ENCODE data around the gene ZNF862.

DNA sequence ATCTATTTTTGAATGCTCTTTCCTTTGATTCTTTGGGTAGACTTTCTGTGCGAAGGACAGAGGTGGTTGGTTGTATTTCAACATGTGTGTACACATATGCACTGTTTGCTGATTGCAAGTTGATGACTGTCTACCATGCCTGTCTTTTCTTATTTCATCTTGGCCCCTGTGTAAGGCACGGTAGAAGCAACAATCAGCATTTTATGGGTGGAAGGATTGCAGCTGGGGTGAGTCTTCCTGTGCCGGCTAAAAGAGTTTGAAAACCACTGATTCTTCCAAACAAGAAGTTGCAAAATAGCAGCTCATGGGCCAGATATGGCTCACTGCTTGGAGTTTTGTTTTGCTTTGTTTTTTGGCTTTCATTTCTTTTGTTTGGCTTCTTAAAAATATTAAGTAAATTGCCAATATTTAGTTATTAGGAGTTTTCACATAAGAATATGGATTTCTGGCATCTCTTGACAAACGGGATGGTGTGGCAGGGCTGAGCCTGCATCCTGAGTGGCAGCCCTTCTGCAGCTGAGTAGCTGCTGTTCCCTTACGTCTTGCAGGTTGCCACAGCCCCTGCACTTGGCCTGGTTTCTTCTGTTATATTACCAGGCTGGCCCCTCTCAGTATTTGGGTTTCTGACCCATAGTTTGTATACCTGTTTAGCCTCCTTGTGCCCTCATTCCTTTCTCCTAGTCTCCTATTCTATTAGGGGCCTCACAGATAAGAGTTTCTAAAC, 7.2 kb downstream of the ZNF862 start:
- TF ChIP-seq POLR2A (IDR thresholded peaks at IDR 0.05), result no peak
- TF ChIP-seq, protein P1, sequence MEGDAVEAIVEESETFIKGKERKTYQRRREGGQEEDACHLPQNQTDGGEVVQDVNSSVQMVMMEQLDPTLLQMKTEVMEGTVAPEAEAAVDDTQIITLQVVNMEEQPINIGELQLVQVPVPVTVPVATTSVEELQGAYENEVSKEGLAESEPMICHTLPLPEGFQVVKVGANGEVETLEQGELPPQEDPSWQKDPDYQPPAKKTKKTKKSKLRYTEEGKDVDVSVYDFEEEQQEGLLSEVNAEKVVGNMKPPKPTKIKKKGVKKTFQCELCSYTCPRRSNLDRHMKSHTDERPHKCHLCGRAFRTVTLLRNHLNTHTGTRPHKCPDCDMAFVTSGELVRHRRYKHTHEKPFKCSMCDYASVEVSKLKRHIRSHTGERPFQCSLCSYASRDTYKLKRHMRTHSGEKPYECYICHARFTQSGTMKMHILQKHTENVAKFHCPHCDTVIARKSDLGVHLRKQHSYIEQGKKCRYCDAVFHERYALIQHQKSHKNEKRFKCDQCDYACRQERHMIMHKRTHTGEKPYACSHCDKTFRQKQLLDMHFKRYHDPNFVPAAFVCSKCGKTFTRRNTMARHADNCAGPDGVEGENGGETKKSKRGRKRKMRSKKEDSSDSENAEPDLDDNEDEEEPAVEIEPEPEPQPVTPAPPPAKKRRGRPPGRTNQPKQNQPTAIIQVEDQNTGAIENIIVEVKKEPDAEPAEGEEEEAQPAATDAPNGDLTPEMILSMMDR (IDR thresholded peaks at IDR 0.05), result no peak

All from Peyer's patch (tissue), 4 donors.